GM18511 (cell line): ENCODE data around the gene MTMR10.

Experiments used
- ATAC-seq: cut with Tn5 transposase; IDR thresholded peaks from one replicate; pipeline ENCODE4 v1.9.1; 2021; ENCODE audit warnings: mild to moderate bottlenecking, moderate library complexity; ENCODE audit not compliant: unreplicated experiment

The MTMR10 gene

DNA sequence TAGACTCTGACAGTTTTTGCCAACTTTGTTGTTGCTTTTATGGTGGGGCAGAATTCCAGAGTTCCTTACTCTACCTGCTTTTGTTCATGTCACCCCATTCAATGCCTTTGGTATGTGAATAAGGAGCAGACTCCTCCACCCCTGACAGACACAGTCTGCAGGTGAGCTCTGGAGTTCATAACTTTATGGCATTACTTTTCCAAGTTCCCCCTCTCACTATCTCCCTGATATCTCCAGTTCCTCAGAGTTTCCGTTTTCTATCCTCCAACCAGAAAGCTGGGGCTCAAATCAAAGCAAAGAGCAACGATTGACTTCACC, 23.1 kb upstream of the MTMR10 start:
- no peak for ATAC-seq

DNA sequence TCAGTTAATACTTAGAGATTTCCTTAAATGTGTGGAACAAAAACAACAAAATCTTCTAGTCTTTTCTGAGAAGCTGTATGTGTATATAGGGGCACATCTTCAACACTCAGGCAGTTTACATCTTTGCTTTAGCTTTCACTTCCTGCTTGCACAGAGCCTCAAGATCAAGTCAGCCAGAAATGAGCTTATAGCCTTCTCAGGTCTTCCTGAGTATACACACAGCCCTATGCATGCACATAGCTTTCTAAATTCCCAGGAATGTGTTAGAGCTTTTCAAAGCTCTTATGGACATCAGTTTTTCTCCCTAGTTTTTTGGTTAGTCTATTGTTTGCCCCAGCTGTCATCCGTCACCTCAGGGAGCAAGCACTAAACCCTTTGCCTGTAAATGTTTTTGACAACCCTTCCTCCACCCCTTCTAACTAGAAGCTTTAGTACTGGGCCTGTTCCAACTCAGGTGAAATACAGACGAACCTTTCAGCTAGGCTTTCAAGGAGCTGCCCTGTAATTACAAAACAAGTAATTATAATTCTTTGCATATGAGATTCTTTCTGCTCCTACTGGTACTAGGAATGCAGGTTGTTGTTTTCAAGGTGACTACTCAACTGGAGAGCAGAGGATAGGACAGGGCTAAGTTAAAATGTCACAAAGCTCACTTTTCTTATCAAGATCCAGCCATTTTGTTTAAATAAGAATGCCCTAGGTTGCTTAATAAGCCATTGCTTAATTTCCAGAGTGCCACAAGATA, 22.6 kb upstream of the MTMR10 start:
- ATAC-seq = peak; percentile 98

DNA sequence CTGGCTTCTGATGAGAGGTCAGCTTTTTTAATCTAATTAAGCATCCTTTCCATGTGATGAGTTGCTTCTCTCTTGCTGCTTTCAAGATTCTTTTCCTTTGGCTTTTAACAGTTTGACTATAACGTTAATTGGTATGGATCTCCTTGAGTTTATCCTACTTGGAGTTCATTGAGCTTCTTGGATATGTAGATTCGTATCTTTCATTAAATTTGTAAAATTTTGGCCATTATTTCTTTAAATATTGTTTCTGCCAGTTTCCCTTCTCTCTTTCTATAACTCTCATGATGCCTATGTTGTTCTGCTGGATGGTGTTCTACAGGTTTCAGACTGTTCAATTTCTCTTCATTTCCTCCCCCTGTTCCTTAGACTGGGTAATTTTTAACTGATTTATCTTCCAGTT, 21.0 kb upstream of the MTMR10 start:
- ATAC-seq = no peak

DNA sequence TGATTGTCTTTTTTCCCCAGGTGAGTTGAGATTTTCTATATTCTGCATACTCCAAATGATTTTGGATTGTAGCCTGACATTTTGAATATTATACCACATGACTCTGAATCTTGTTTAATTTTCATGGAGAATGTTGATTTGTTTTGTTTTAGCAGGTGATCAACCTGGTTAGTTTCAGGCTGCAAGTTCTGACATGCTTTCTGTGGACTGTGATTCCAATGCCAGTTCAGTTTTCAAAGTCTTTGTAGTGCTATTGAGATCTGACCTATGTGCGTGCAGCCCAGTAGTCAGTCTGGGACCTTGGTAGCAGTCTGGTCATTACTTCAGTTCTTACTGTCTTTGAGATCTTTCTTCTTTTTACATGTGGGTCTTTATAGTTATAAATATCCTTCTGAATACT, 18.6 kb upstream of the MTMR10 start:
- ATAC-seq = no peak

DNA sequence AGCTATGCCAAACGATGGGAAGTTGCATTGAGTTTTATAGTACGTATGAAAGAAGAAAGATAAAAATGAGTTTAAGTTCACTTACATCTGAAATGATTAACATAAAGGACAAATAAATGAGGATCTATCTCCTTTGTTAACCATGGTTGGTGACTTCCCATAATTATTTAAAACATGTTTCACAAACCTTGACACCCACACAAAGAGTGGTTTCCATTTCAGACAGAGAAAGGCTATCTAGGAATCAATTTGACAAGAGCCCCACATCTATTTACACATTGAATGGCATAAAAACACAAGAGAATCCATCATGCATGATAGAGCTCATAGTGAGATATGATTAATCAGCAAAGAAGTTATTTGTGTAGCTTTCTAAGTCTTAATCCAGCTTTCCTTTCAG, 14.2 kb upstream of the MTMR10 start:
- no peak for ATAC-seq

DNA sequence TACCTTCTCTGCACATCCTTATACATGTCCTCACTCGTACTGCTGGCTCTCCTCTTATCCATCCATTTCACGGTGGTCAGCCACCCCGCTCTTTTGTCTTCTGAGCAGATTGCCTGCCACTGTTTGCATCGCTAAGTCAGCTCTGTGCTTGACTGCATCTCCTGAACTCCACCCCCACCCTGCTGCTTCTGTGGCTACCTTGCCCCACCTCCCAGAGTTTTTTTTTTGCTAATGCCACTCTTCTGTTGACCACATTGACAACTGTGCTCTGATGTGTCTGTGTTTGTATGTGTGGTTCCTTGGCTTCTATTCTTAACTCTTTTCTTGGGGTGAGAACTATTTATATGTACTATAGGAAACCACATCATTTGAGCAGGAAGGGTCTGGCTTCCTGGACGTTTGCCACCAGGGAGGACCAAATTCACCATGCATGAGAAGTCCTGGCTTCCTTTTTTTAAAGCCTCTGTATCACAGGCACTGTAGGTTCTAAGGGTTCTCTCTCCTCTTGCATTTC, 12.8 kb upstream of the MTMR10 start:
- ATAC-seq = peak; percentile 96

DNA sequence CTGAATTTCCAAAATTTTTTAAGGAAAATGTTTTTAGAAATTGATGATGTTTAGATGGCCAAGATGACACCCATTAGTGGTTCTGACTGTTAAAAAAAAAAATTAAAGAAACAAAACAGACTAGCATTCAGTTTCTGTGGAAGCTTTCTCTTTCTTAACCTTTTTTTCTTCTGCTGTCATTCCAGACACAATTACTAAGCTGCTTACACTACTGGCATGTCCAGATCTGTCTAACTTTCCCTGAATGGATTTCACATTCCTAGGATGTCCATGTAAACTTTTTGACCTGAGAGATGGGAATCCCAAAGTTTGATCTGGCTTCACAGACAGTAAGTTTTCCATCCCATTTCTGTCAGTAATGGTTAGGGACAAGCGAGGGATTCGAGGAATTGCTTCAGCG, 10.3 kb upstream of the MTMR10 start:
- ATAC-seq = no peak

DNA sequence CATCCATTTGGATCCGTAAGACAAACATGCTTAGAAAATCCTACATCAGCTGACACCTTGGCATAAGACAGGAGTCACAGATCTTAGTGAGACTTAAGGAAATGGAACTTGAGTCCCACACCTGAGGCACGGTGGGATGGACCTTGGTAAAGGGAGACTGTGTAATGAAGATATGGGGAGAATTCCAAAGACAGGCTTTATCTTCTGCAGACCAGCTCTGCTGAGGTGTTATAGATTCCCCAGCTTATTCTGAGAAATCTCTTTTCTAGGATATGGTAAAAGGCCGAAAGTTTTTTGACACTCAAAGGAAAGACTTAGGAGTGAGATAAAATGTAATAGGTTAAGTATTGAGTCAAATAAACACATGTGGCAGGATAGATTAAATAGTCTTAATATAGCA, 8.3 kb upstream of the MTMR10 start:
- ATAC-seq = no peak

DNA sequence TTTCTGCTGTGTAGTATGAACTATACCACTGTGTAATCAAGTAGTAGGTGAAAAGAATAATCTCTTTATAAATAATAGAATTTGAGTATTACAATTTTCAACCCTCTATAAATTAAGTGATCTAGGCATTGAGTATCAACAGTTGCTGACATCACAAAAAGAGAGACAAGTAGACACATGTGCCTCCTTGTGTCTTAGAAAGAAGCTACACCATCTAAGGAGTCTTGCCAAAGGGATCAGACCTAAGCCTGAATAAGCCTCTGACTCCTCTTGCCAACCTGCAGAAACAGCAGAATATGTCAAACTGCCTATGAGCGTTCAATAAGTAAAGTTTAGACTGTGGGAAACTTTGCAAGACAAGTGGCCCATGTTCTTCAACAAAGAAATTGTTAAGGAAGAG, 5.8 kb upstream of the MTMR10 start:
- no peak for ATAC-seq

DNA sequence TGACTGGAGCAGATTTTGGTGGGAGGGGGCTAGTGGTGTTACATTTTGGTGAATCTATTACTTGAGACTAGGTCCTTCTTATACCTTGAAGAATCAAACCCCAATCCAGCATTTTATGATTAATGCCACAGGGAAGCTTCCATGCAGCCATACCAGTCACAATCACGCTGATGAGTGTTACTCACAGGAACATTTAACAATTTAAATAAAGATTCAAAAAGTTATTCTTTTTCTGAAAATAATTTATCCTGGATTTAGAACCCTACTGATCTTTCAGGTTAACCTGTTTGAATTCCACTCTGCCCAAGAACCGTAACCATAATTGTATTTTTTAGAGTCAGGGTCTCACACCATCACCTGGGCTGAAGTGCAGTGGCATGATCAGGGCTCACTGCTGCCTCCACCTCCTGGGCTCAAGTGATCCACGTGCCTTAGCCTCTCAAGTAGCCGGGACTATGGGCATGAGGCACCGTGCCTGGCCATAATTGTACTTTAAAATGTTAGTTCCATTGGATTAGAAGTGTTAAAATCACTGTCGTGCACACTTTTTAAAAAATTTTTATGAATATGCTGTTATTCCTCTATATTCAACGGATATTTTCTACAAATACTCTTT, 929 bp upstream of the MTMR10 start:
- no peak for ATAC-seq

DNA sequence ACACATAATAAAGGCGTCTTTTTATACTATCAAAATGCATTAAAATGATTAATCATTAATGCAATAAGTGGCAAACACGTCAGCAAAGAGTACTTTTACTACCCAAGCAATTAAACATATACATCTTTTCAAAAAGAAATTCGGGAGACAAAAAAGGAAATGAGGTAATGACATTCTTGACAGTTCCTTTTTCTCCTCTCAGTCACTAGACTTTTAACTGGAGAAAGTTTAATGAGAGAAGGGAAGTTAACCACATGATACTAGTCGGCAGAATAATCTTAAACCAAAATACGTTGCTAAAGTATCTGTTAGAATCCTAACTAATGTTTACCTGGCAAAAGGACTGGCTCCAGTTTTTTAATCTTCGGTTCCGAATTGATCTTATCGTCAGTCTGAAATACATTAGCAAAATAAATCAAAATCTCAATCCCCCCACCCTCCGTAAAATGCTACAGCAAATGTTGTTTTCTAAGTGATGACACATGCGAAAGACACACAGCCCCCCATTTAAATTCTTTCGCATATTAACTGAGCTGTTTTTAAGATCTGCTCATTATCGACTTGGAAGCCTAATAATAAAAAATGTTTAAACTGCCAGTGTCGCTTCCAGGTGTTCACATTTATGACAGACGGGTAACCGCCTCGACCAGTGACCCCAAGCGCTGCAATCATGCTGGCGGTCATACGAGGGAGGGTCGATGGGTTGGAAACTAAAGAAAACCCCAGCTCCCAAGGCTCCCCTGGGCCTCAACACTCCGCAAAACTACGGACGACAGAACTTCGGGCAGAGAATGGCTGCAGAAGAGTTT, 778 bp downstream of the MTMR10 start:
- ATAC-seq = no peak

DNA sequence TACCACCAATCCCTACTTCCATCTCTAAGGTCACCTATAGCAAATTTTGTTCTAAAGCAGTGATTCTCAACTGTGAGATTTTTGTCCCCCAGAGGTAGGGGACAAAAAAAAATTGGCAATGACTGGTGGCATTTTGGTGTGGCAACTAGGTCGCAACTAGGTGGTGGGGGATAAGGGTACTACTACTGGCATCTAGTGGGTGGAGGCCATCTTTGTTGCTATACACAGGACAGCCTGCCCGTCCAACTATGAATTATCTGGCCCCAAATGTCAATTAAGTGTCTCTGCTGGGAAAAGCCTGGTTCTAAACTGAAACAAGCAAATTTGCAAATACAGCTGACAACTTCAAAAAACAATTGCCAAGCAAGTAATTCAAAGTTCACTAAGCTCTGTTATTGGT, 1.4 kb downstream of the MTMR10 start:
- no peak for ATAC-seq

DNA sequence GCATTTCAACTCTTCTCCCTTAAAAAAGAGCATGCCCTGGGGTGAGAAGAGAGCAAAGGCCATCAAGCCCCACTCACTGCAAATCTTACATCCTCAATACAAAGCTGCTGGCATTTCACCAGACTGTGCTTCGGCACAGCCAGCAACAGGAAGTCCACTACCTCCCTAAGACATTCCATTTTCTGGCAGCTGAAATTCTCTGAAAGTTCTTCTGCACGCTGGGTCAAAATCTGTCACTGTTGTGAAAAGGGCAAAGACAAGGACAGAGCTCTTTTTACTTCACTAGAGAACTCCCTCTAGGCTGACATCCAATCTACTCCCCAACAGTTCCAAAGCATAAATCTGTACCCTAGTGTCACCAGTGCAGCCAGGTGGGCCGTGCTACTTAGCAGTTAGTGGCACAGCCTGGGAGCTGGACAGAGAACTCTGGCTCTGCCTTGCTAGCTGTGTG, 6.3 kb downstream of the MTMR10 start:
- ATAC-seq = peak; percentile 35

DNA sequence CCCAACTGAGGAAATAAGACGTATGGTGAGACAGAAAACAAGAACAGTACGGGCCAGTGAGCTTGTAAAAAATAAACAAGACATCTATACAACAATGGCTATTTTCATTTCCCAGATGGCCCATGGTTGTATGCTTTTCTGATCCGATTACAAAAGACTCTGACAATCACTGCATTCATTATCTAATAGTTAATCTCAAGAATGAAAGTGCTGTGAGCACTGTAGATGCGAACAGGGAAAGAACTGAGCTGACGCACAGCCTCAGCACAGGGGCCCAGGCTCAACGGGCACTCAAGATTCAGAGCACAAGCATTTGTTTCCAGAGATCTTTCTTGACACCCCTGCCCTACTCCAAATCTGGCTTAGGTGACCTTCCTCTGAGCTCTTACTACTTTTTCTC, 6.9 kb downstream of the MTMR10 start:
- peak; percentile 72 for ATAC-seq

DNA sequence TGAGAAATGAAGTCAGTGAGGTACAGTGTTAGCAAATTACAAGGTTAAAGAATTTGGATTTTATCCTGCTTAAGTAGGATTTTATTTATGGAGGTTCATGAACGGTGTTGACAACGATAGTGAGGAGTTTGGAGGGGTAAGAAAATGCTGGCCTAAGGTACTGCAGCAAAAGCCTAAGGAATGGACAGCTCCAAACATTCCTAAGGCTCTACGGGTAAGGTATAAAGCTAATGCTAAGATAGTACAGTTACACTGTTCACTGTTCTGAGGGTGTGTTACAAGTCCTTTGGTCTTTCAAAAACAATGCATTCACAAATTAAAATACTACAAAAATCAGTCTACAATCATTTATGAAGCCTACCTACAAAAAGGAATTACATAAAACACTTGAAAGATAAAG, 7.3 kb downstream of the MTMR10 start:
- ATAC-seq = peak; percentile 6

DNA sequence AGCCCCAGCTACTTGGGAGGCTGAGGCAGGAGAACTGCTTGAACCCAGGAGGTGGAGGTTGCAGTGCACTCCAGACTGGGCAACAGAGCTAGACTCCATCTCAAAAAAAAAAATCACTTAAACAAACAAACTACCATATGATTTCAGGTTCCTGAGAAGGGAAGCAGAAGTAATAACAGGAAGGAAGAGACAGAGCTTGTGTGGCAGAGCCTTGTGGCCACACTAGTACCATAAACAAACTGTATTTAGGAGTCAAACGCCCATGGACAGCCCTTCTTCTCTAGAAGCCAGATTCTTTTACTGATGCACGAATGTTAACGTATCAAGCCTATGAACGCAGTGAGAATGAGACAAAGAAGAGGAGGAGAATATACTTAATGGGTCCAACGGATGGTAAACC, 12.0 kb downstream of the MTMR10 start:
- no peak for ATAC-seq

DNA sequence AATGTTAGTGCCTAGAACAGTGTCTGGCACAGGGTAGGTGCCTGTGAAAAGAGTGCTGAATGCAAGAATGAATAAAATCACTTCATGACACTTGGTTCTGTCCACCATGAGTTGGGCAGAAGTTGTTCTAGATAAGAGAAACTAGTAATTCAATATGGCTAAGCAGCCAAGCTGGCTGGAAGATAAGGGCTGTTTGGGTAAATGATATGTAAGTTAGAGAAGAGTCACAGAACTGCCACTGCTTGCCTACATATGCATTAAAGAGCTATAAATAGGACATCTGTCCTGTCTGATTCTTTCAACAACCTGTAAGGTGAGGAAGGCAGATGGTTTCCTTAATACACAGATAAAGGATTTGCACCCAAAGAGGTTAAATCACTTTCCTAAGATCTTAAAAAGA, 13.1 kb downstream of the MTMR10 start:
- ATAC-seq = no peak

DNA sequence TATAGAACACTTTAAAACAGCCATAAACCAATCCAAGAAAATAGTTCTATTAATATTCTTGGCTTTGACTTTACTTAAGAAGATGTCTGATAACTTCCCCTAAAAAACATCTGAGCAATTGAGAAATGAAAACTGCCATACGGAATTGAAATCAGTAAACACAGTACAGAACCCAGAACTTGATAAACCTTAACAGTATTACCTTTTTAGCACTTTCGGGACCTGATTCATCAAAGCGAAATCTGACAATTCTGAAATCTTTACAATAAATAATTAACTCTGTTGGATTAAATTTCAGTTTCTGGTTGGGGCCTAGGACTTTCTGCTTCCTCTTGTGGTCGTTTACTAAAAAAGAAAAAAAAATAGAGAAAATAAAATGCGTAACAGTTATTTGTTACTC, 17.3 kb downstream of the MTMR10 start:
- peak; percentile 80 for ATAC-seq

DNA sequence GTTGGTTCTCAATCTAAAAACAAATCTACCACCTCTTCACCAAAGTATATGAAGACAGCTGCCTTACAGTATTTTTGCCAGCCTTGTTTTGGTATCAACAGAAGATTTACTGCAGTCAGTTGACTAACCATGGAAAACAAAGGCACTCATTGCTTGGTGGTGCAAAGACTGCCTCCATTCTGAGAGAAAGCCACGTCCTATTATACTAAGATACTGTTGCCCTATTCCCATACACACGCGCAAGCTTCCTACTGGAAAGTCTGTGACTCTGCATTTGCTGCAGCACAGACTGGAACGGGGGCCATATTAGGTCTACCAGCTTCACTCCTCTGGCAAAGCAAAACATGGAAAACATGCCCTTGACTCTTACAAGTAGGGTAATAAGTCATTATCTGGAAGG, 18.0 kb downstream of the MTMR10 start:
- no peak for ATAC-seq

DNA sequence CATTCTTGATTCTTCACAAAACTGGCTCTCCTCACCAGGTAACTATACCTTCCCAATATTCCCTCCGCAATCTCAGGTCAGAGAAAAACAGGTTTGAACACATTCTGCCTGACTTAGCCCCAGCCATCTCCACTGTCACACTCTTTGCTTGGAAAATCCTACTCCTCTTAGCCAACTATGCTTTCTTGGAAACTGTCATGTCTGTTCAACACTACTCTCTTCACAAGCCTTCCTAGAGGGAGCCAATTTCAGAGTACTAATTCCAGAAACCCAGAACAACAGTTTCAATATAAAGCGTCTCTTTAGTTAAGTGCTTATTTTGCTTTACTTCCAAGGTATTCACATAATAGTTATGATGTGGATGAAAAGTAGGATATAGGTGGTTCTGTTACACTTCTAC, 21.7 kb downstream of the MTMR10 start:
- no peak for ATAC-seq

DNA sequence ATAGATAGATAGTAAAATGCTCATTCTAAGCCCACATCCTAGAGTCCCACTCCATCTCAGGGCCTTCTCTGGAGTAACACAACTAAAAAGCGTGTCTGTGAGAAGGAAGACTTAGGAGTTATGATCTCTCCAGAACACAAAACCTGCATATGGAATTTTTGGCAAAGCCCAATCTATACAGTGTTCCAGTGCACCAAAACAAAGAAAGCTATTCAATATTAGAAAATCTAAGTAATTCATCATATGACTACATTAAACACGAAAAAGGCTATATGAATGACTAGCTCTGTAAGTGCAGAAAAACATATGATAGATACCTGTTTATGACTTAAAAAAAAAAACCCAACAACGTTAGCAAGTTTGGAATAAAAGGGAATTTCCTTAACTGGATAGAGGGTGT, 27.7 kb downstream of the MTMR10 start:
- ATAC-seq = no peak

DNA sequence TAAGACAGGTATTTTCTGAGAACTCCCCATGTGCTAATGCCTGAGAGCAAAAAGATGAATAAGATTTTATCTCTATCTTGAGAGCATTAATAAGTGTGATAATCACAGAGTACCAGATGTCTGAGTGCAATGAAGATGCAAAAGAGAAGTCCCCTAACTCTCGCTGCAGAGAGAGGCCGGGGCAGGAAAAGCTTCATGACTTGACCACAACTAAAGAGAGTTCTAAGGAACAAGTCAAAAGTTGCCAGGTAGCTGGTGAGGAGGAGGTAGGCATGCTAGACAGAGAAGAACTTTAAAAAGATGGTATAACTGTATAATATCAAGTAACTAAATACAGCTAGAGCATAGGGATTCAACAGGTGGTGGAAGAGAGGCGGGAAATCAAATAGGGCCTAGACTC, 28.8 kb downstream of the MTMR10 start:
- no peak for ATAC-seq
